IPS DF 6.9 (cell line): Measurements from ENCODE around the gene GTF2F2.
"Not testable (repeated sequence)": the region's sequence is repeated elsewhere in the genome, so short reads cannot be mapped to it uniquely, and the experiment has no call there.

Source experiments
- DNase-seq: peaks from one replicate; pipeline ENCODE4 v3.0.0-alpha.2; 2013; ENCODE audit warnings: low read depth, low spot score
- H3K27ac ChIP-seq: one replicate; pipeline ENCODE4 v1.5.1; 2013; ENCODE audit warnings: low read length, control low read depth
- H3K27me3 ChIP-seq: 2 replicates; pipeline ENCODE4 v1.6.1; 2013; ENCODE audit warnings: mild to moderate bottlenecking, low read length; ENCODE audit not compliant: control insufficient read depth, insufficient read depth
- H3K36me3 ChIP-seq: 2 replicates; pipeline ENCODE4 v1.6.1; 2013; ENCODE audit warnings: low read length; ENCODE audit not compliant: control insufficient read depth, insufficient read depth
- H3K4me1 ChIP-seq: 2 replicates; pipeline ENCODE4 v1.6.1; 2013; ENCODE audit warnings: low read length; ENCODE audit not compliant: control insufficient read depth, insufficient read depth
- H3K4me3 ChIP-seq: 2 replicates; pipeline ENCODE4 v1.5.1; 2013; ENCODE audit warnings: mild to moderate bottlenecking, low read length
- H3K9me3 ChIP-seq: 2 replicates; pipeline ENCODE4 v1.6.1; 2013; ENCODE audit warnings: low read length, inconsistent platforms; ENCODE audit not compliant: control insufficient read depth, insufficient read depth
- WGBS: extraction: QIAGEN DNeasy Blood & Tissue Kit; methylation state at CpG from one replicate; pipeline ENCODE4 v1.1.7; 2013; ENCODE audit warnings: mixed read lengths, missing lambda C conversion rate; ENCODE audit not compliant: insufficient read length, insufficient coverage; 5-methylcytosine and 5-hydroxymethylcytosine counted together

The GTF2F2 gene

DNA sequence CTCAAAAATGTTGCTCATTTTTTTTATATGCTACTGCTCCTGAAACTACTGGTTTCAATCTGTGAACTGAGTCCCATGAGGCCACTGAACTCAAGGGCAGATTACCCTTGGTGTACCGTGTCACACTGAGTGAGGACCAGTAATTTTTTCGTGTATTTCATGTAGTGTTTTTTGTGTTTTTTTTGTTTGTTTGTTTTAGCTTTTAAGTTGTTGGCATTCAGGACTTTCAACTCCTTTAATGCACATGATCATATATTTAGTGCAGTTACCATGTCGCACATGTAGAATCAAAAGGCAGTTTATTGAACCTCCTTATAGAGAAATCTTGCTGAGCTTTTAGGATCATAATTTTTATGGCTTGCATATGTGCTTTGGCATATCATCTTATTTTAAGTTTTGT, 162.7 kb downstream of the GTF2F2 start:
- Histone ChIP-seq H3K4me1 (no peaks in the 10 kb centered on the region), H3K9me3 (no peaks in the 10 kb centered on the region), H3K27me3 (no peaks in the 10 kb centered on the region), H3K27ac (no peak overlapping the region), H3K36me3 (no peaks in the 10 kb centered on the region), H3K4me3 (no peak overlapping the region)
- WGBS: no CpG with 5 or more reads among the region's 3 CpGs
- DNase-seq: no peak

DNA sequence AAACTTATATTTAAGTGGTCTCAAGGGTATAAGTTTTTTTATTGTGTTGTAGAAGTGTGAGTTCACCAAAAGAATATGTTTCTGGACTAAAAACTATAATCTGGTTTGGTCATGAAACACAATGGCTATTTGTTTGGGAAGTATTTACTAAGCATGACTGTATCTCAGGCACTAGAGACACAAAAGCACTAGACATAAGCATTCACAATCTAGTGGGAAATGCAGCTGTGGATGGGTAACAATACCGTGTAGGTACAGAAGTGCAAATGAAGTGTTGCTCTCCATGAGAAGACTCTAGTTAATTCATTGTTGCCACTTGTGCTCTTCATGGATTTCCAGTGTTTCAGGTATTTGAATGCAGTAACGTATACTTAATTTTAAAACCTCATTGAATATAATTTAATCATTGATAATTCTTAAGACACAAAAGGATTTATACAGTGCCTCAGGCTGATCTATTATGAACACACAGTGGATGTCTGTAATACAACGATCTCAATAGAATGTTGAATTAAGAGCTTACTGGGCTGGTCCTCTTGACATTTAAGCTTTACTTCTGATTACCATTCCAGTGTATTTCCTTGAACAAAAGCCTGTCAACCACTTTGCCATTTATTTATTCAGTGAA, 169.7 kb downstream of the GTF2F2 start:
- DNase-seq: no peak
- Histone ChIP-seq H3K9me3 (no peaks in the 10 kb centered on the region), H3K4me3 (no peak overlapping the region), H3K4me1 (no peaks in the 10 kb centered on the region), H3K27ac (no peak overlapping the region), H3K27me3 (no peaks in the 10 kb centered on the region), H3K36me3 (no peaks in the 10 kb centered on the region)
- WGBS: no CpG with 5 or more reads among the region's 3 CpGs

DNA sequence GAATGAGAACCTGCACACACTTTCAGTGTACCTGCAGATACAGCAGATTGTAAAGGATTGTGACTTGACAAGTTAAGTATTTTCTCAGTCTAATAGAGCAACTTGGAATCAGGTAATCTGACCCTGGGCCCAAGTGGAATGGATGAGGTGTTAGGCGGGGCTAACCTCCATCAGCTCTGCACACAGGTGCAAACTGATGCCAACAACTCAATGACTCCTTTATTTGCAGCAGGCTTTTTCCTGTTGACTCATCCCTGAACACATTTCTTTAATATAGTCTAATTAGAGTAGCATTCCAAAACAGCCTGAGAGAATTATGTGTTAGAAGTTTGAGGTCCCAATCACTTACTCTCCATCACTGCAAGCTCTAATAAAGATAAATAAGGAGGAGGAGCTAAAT, 171.9 kb downstream of the GTF2F2 start:
- Histone ChIP-seq H3K9me3 (no peaks in the 10 kb centered on the region), H3K27me3 (no peaks in the 10 kb centered on the region), H3K4me1 (no peaks in the 10 kb centered on the region), H3K36me3 (no peaks in the 10 kb centered on the region), H3K27ac (no peak overlapping the region), H3K4me3 (no peak overlapping the region)
- no peak for DNase-seq
- no CpG with 5 or more reads among the region's 1 CpG for WGBS

DNA sequence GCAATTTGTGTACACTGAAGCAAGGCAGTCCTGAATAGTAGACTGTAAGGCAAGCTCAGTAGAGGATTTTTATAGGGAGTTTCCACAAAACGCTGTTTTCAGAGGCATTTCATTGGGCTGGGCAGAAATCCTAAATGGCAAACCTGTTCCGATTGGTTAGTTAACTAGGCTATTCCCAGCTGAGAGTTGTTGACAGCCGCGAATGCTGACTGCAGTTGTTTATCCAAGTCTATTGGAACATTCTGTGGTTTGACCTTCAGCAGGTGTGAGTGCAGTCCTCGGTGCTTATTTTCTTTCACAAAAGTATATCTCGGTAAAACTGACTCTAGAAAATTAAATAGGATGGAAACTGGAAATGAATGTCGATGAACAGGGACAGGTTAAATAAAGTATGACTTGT, 175.2 kb downstream of the GTF2F2 start:
- Histone ChIP-seq H3K36me3 (no peaks in the 10 kb centered on the region), H3K9me3 (no peaks in the 10 kb centered on the region), H3K27ac (no peak overlapping the region), H3K4me1 (no peaks in the 10 kb centered on the region), H3K27me3 (no peaks in the 10 kb centered on the region), H3K4me3 (no peak overlapping the region)
- WGBS: no CpG with 5 or more reads among the region's 7 CpGs
- no peak for DNase-seq

DNA sequence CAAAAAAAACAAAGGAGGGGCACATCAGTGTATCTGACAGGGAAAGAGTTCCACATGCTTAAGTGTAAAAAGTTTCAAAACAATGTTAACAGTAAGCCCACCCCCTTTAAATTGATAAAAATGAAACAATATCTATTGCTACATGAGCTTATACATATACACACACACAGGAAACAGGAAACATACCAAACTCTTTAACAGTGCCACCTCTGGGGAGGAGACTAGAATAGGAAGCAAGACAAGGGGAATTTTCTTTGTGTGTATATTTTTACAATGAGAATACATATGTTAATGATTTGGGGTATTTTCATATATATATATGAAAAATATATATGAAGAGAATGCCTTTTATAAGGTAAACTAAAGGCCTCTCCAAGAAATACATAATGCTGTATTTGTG, 175.9 kb downstream of the GTF2F2 start:
- no peak for DNase-seq
- Histone ChIP-seq H3K4me3 (no peak overlapping the region), H3K27me3 (no peaks in the 10 kb centered on the region), H3K27ac (no peak overlapping the region), H3K4me1 (0 out of 2 replicates have a peak, but pooled peaks cover under 1% of the 10 kb centered on the region), H3K9me3 (no peaks in the 10 kb centered on the region), H3K36me3 (no peaks in the 10 kb centered on the region)

DNA sequence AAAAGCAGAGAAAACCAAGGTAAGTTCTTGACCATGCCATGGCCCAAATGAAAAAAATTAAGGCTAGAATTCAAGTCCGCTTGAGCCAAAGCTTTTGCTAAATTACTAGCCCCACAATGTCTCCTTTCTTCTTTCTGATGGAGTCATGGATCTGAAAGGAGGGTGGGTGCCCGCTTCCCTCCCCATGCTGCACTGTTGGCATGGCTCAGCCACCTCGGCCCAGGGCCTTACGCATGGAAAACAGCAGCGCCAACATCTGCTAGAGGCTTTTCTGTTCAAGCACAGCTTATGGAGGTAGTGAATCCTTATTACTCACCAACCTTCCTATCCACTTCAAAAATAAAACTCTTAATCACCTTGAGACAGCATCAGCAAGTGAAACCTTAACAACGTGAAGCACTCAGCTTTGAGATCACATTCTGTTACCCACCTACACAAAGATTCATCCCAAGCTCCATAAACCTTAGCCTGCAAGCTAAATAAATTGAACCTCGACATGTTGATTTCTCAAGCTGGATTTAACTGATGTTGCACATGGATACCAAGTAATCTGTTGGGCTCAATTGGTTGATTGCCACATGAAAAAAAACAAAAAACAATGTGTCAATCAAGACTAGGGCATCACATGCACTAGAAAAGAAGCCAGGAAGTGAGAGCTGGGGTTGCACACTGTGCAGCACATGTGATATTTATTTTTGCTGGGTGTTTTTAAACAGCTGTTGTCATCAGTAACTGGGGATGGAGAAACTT, 177.3 kb downstream of the GTF2F2 start:
- no CpG with 5 or more reads among the region's 7 CpGs for WGBS
- Histone ChIP-seq H3K36me3 (no peaks in the 10 kb centered on the region), H3K4me3 (no peak overlapping the region), H3K9me3 (no peaks in the 10 kb centered on the region), H3K27ac (no peak overlapping the region), H3K4me1 (0 out of 2 replicates have a peak, but pooled peaks cover 1% of the 10 kb centered on the region), H3K27me3 (no peaks in the 10 kb centered on the region)
- no peak for DNase-seq

DNA sequence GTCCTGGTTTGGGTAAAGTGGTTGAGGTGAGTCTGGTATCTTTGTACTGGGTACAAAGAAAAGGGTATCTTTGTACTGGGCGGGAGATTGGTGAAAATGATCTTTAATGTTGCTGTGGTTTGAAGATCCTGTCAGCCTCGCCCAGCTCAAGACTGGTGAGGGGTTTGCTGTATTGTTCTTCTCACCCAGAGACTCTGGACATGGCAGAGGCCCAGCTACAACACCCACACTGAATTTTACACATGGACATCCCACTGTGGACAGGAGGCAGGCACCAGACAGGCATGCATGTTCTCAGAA, 177.8 kb downstream of the GTF2F2 start:
- H3K9me3 ChIP-seq: no peaks in the 10 kb centered on the region
- no peaks in the 10 kb centered on the region for H3K27me3 ChIP-seq
- no CpG with 5 or more reads among the region's 2 CpGs for WGBS
- H3K4me1 ChIP-seq: 0 out of 2 replicates have a peak, but pooled peaks cover 1% of the 10 kb centered on the region
- no peak overlapping the region for H3K27ac ChIP-seq
- no peak for DNase-seq
- no peaks in the 10 kb centered on the region for H3K36me3 ChIP-seq
- no peak overlapping the region for H3K4me3 ChIP-seq

DNA sequence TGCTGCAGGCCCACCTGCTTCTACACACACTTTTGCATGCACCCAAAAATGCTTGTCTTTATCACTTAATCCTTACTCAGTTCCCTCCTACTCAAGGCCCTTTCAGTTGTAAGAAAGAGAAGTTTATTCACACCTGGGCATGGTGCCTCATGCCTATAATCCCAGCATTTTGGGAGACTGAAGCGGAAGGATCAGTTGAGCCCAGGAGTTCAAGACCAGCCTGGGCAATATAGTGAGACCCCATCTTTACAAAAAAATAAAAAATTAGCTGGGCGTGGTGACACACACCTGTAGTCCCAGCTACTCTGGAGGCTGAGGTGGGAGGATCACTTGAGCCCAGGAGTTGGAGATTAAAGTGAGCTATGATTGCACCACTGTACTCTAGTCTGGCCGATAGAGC, 178.2 kb downstream of the GTF2F2 start:
- WGBS: no CpG with 5 or more reads among the region's 3 CpGs
- not testable (repeated sequence) for H3K27ac ChIP-seq, H3K4me1 ChIP-seq, H3K9me3 ChIP-seq, DNase-seq, H3K36me3 ChIP-seq, H3K4me3 ChIP-seq, H3K27me3 ChIP-seq

DNA sequence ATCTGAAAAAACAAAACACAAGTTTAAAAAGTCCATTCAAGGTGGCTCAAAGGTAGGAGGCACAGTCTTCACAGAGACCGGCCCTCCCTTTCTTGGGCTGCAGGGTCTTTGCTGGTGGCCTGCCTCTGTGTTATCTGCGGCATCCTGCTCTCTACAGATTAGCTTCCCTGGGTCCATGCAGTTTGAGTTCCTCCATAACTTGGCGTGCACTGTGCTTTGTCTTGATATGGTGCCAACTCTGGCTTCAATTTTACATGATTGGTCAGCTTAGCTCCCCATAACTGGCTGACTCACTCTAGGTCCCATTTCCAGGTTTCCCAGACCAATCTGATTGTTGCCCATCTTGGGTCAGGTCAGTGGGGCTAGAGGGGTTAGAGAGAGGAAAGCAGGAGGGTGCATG, 178.9 kb downstream of the GTF2F2 start:
- Histone ChIP-seq H3K27ac (no peak overlapping the region), H3K36me3 (no peaks in the 10 kb centered on the region), H3K4me3 (no peak overlapping the region), H3K27me3 (no peaks in the 10 kb centered on the region), H3K4me1 (0 out of 2 replicates have a peak, but pooled peaks cover 1% of the 10 kb centered on the region), H3K9me3 (no peaks in the 10 kb centered on the region)
- DNase-seq: no peak
- WGBS: no CpG with 5 or more reads among the region's 3 CpGs

DNA sequence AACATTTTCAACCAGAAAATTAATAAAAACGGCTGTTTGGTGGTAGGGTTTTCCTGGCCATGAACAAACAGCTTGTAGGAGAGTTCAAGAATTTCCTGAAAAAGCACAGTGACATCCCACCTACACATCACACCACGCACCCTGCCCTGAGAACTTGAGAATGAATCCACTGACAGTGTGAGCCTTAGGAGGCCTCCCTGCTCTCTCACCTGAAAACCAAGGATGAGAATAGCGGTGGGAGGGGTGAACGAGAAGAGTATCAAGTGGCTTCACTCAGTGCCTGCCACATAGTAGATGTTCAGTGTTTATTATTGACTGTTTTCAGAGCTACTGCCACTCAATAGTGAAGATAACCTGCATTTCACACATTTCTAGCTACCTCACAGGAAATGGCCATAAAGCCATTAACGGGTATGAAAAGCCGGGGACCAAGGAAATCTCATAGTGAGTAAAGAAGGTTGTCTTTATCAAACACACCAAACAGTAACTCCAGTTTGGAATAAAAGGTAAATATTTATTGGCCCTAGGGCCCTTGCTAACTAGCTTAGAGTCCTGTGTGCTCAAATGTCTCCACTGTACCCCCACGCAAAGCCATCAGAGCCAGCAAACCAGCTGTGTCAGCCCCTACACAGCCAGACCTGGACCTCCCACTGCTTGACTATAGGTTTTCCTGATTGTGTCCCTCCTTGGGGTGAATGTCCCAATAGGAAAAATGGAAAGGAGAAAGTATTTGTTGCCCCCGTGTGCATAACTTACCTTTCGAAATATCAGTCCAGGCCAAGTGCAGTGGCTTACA, 180.1 kb downstream of the GTF2F2 start:
- Histone ChIP-seq H3K9me3 (no peaks in the 10 kb centered on the region), H3K27ac (no peak overlapping the region), H3K4me3 (no peak overlapping the region), H3K27me3 (no peaks in the 10 kb centered on the region), H3K36me3 (no peaks in the 10 kb centered on the region), H3K4me1 (0 out of 2 replicates have a peak, but pooled peaks cover 1% of the 10 kb centered on the region)
- WGBS: no CpG with 5 or more reads among the region's 9 CpGs
- no peak for DNase-seq
